Measurements from ENCODE around the gene PSMD12.
"Not testable (repeated sequence)": the region's sequence is repeated elsewhere in the genome, so short reads cannot be mapped to it uniquely, and the experiment has no call there.

The PSMD12 gene

DNA sequence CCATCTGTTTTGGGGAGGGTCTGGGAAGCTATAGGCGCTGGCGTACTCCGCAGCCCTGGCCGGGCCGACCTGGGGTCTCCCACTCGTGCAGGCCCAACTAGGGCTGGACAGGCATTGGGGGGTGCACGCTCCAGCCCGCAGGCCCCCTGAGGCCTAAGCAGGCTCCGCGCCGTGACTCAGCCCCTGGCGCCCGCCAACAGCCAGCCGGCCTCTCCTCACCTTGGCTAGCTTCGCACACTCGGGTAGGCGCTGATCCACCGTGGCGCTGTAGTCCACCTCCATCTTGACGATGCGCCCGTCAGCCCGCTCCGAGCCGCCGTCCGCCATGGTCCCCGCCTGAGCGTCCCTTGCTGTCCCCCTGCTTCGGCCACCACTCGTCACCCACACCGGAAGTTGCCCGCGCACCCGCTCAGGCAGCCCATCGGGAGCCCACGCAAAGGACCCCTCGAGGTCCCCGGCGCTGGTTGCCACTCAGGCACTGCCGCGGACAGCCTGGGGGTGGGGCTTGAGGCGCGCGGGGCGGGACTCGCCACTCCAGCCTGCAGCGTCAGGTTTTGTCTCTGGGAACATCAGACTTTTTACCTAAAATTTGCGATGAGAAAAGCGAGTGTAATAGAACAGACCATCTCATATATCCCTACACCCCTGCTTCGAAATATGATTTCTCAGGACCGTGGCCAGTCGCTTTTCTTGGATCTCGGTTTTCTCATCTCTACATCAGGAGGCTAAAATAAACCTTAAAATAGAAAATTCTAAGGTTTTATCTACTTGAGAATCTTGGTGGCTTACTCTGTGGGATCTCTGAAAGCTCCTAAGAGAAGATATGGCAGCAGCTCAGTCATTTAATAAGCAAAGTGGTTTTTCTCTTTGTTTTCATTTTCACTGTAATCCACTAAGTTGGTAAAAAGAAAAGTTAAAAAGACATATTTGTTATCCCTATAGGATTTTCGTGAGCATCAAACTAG lies at the start of gene PSMD12:
Gene PSMD12 (minus strand): TSS at position 385 of the 965 bp plus-strand sequence. CDS start 58 bp downstream, at position 327.
- DNase-seq = peak; percentile 33

DNA sequence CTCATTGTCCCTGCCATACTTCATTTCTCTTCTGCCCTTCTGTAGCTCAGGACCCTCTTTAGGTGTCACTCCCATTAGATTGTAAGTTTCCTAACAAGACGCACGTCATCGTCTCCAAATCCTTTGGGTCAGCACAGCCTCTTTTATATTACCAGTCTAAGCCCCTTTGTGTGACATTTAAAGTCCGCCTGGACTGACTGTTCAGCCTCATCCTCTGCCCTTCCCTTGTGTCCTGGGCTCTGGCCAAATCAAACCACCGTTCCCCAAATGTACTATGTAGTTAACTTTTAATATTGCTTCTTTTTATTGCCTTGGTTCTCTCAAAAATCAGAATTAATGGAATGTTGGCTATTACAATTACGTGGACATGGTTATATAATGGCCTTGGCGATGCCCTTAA lies 48.9 kb upstream of the PSMD12 start:
- no peak for DNase-seq

DNA sequence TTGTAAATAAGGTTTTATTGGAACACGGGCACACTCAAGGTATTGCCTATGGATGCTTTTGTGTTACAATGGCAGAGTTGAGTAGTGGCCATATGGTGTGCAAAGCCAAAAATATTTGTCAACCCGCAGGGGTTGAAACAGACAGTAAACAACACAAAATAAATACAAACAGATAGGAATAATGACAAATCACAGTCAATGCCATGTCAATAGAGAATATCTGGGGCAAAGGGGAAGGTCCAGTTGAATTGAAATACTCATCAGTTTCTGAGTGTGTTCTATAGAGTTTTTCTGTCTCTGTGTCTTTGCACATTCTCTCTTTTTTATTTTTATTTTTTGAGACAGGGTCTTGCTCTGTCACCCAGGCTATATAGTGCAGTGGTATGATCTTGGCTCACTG lies 48.2 kb upstream of the PSMD12 start:
- DNase-seq = no peak

DNA sequence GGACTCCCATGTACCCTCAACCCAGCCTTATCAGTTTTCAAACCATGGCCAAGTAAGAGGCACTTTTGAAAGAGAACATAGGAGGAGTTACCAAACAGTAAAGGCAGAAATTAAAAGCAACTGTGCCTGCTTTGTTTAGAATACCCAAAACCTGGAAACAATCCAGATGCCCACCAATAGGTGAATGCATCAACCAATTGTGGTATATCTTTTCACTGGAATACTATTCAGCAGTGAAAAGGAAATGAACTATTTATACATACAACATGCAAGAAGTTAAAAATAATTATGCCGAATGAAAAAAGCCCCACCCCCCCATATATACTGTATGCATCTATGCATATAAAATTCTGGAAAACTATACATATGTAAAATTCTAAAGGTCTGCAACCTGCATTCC lies 47.8 kb upstream of the PSMD12 start:
- DNase-seq = no peak

DNA sequence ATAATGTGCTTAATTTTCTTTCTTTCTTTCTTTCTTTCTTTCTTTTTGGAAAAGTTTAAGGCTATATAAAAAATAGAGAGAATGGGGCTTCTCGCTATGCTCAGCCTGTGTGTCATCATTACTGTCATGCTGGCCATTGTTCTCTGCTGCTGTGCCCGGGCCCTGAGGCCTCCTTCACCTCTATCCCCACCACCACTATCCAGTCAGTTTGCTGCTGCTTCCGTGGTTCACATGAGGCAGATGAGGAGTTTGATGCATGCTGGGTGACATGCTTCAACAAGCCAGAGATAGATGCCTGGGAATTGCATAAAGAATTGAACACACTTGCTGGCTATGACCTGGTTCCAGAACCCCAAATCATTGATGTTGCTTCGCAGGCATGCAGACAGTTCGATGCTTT lies 47.0 kb upstream of the PSMD12 start:
- DNase-seq = no peak

DNA sequence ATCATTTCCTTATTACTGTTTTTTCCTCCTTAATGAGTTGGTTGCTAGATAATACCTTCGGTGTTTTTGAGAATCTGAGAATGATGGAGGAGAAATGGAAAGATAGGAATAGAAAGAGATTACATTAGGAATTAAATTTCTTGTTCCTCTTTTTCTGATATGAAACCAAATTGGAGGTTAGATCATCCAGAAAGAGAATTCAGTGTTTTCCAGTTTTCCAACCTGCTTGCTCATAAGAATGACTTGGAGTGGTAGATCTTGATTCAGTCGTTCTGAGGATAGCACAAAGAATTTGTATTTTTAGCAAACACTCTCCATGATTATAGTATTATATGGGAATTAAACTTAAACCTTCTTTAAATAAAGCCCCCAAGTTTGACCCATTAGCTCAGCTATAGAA lies 46.6 kb upstream of the PSMD12 start:
- no peak for DNase-seq

DNA sequence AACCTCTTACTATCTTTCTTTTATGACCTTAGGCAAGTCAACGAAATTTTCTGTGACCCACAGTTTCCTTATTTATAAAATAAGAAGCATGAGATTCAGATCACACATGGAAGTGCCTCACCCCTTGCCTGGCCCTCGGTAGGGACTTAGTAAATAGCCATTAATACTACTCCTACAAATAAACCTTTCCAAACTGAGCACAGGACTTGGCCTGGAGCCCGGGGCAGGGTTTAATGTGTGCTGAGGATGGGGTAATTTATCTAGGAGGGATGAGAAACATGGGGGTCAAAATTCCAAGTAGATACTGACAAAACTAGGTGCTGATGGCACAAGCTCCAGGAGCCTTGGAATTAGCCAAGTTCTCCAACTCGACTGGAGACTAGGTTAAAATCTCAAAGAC lies 45.7 kb upstream of the PSMD12 start:
- no peak for DNase-seq

DNA sequence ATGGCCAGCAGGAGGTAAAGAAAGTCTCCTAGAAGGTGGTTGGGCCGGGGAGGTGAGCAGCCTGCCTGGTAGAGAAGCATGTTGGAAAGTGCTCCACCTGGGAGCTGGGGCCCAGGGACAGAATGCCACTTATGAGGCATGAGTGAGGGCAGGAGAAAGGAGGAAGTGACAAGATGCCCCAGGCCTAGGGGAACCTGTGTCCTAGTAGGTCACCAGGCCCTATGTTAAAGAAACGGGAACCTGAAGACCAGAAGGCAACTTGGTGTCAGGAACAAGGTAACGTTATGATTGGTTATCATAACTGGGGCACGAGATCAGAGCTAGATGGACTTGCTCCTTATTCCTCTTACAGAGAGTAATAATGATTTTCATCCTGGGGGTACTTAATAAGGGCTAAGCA lies 45.0 kb upstream of the PSMD12 start:
- no peak for DNase-seq

DNA sequence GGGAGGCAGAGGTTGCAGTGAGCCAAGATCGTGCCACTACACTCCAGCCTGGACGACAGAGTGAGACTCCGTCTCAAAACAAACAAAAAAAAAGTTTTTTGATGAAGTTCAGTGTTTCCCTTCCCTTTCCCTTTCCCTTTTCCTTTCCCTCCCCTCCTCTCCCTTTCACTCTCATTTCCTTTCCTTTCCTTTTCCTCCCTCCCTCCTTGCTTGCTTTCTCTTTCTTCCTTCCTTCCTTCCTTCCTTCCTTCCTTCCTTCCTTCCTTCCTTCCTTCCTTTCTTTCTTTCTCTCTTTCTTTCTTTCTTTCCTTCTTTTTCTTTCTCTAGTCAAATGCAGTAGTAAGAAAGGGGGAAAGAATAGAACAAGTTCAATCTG lies 42.1 kb upstream of the PSMD12 start:
- not testable (repeated sequence) for DNase-seq

DNA sequence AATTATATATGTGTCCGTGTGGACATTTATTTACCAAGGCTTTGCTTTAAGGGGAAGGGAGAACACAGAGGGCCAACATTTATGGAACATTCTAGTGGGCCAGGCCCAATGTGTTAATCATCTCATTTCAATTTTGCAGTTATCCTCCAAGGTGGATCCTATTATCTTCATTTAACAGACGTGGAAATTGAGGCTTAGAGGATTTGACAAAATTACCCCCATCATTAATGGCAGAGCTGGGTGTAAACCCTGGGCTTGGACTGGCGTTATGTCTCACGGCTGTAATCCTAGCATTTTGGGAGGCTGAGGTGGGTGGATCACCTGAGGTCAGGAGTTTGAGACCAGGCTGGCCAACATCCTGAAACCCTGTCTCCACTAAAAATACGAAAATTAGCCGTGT lies 37.1 kb upstream of the PSMD12 start:
- DNase-seq = no peak

DNA sequence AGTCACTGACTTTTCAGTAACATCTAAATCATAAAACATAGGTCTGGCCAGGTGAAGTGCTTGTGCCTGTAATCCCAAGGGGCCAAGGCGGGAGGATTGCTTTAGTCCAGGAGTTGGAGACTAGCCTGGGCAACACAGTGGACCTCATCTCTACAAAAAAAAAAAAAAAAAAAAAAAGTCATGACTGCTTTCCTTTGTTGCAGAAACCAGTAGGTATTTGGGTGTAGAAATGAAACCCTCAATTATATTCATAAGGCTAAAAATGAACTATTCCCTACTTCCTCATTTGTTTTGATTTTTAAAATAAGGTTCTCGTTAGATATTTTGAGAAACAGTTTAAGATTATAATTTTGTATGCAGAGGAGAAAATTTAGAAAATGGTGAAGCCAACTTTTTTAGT lies 36.7 kb upstream of the PSMD12 start:
- no peak for DNase-seq

DNA sequence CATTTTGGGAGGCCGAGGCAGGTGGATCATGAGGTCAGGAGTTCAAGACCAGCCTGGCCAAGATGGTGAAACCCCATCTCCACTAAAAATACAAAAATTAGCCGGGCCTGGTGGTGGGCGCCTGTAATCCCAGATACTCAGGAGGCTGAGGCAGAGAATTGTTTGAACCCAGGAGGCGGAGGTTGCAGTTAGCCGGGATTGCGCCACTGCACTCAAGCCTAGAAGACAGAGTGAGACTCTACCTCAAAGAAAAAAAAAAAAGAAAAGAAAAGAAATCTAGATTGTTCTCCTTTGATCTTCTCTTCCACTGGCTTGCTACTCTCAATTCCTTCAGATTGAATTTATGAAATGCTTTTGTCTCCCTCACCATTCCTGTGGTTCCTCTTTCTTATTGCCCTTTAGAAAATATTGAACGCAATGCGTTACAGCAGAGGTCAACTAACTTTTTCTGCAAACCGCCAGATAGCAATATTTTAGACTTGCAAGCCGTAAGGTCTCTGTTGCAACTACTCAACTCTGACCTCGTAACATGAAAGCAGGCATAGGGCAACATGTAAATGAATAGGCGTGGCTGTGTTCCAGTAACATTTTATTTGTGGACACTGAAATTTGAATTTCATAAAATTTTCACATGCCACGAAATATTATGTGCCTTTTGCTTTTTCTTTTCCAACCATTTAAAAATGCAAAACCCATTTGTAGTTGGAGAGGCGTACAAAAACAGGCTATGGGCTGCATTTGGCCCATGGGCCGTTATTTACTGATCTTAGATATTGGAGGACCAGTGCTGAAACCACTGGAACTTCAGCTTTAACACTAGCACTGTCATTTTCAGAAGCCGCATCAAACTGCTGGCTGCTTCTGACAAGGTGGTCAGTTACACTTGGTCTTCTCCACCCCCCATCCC lies 35.5 kb upstream of the PSMD12 start:
- DNase-seq = no peak

DNA sequence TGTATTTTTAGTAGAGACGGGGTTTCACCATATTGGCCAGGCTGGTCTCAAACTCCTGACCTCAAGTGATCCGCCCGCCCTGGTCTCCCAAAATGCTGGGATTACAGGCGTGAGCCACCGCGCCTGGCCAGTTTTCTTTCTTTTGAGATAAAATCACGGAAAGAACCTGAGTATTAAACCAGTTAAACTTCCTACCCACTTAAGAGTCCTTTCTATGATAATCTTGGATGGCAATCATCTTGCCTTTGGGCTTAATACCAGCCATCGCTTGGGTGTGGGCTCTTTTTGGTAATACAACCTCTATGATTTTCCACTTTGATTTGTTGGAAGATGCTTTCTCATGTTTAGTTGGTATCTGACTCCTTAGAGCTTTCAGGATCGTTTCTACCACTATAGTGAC lies 34.7 kb upstream of the PSMD12 start:
- DNase-seq = no peak

DNA sequence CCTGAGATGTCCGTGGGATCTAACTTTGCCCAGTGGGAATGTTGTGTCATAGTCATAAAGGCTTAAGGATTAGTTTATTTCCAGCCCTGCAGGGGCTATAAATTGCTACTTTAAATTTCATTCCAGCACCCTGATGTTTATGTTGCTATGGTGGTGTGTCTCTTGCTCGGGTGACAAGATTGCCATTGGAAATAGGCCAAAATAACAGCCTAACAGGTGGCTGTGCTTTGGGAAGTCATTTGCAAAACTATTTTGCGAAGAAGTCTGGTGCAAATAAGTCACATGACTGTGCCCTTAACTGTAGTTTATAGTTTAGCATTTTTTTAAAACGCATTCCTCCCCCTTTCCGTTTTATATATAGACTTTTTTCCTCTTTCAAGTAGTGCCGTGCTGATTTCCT lies 33.8 kb upstream of the PSMD12 start:
- no peak for DNase-seq

DNA sequence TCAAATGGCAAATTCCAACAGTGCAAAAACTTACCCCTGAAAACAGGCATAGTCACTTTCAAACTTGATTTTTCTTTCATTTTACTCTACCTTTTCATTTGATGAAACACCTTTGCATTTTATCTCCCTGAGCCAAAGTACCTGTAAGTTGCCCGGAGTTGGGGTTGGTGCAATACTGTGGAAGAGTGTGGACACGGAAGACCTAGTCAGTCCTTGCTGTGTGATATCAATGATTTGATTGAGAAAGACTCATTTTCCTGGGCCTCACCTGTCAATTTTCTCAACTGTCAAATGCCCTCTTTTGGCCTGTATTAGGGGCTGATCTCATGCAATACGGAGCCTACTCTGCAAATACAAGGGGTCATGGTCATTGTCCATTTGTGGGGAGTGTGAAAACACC lies 33.3 kb upstream of the PSMD12 start:
- no peak for DNase-seq

DNA sequence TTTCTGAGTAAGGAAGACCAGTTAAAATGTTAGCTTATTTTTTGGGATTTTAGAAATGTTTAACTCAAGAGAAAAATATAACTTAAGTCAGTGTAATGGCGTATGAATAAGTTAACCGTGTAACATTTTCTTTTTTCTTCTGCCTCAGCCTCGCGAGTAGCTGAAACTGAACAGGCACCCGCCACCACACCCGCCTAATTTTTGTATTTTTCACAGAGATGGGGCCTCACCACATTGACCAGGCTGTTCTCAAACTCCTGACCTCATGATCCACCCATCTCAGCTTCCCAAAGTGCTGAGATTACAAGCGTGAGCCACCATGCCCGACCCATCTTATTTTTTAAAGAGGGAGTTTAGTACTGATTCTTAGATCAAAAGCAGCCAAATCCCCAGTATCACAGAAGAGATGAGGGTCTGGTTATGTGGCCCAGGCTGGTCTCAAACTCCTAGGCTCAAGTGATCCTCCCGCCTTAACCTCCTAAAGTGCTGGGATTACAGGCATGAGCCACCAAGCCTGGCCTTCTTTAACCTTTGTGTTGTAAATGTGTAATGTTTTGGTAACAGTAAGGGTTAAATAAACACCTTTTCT lies 27.5 kb upstream of the PSMD12 start:
- DNase-seq = no peak

DNA sequence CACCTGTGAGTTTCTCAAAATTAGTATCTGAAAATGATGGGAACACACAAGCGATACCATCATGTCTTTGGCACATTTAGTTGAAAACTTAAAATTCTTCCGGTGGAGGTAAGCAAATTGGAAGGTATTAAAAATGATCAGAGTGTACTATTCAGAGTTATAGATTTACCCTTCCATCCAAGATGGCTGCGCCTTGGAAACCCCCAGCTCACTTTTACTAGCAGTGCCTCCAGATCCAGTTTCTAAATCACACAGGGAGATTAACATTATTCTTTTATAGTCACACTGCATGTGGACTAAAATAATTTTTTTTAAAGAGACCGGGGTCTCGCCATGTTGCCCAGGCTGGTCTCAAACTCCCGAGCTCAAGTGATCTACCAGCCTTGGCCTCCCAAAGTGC lies 25.7 kb upstream of the PSMD12 start:
- DNase-seq = no peak

DNA sequence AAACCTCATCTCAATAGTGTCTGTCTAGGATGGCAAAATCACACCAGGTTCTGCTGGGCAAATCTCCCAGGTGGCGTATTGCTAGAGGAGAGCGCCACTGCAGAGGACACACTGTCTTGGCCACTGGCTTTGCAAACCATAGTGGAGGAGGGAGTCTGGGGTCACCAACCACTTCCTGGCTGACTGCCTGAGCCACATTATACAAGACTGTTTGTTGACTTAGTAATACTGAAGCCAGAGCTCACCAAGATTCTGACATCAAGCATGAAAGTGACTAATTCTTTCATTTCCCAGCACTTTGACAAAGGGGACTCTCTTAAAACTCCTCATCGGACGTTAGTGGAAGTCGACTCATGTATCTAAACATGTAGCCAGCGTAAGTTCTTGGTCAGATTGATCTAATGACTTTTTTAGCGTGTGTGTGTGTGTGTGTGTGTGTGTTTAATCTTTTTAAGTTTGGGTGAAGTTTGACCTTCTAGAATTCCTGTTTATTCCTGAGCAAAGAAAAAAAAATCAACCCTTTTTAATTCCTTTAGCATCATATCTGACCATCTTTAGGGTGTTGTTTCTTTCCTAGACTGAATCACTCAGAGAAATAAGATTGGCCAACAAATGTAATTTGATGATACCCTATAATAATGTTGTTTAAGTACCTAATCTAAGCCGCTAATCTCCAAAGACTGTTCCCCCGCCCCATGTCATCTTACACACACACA lies 24.4 kb upstream of the PSMD12 start:
- DNase-seq = peak; percentile 40

DNA sequence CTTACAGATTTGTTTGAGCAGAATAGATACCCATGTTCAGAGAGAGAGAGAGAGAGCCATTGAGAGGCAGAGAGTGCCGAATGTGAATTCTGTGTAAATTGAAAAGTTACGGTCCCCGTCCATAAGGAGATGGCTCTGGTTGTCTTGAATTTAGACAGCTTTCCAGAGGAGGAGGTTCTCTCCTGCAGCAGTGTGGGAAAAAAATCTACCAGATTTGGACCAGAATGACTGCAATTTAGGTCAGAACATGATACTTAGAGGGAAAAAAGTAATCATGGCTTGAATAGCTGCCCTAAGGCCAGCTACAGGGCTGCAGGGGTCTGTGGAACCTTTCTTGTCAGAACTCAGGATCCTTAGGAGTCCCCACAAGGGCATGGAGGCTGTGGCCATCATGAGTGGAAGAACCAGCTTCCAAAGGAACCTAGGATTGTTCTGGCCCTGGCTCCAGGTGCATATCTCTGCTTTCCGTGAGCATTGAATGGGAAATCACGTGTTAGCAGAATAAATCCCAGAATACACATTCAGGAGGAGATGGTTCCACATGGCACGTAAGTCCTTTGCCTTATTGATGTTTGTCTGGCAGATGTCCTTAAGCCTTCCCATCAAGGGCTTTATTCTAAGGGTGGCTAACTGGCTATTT lies 23.7 kb upstream of the PSMD12 start:
- DNase-seq = peak; percentile 35

DNA sequence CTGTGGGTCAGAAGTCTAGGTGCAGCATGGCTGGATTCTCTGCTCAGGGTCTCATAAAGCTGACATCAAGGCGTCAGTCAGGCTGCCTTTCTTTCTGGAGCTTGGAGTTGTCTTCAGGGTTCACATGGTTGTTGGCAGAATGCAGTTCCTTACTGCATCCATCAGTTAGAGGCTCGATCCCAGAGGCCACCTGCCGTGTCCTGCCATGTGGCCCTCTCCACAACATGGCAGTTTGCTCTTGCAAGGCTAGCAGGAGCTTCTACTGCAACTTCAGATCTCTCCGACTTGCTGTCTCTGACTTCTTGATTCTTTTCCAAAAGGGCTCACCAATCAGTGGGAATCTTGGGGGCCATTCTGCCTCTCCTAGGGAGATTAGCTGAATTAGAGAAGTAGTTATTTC lies 22.6 kb upstream of the PSMD12 start:
- DNase-seq = no peak

DNA sequence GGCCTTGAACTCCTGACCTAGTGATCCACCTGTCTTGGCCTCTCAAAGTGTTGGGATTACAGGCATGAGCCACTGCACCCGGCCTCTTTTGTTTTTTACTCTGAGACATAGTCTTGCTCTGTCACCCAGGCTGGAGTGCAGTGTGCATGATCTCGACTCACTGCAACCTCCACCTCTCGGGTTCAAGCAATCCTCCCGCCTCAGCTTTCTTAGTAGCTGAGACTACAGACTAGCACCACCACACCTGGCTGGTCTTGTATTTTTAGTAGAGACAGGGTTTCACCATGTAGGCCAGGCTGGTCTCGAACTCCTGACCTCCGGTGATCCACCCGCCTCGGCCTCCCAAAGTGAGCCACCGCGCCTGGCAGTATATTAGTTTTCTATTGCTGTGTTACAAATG lies 22.2 kb upstream of the PSMD12 start:
- DNase-seq = not testable (repeated sequence)

DNA sequence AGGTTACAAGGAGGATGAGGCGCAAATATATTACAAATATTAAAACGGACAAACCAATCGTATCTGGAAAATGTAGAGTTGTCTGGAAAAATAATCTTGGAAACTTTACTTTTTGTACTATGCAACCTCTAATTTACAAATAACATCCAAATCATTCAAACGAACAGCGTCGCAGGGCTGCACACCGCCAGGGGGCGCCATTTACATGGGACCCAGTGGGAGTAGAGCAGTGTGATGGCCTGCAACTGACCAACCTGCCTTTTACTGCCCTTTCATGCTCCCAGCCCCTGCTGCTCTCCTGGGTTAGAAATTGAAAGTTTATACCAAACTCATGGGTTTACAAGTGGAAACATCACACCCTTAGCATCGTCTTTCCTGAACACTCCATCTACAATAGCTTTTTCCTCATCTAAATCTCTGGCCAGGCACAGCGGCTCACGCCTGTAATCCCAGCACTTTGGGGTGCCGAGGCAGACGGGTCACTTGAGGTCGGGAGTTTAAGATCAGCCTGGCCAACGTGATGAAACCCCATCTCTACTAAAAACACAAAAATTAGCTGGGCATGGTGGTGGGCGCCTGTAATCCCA lies 20.7 kb upstream of the PSMD12 start:
- peak; percentile 2 for DNase-seq
